ENCODE data around the gene KDM4B.

GRCh38 chr19:5156231-5156986, 187.5 kb downstream of the KDM4B start:
- TF ChIP-seq CTCF (IDR thresholded peaks at IDR 0.05; ENCODE audit: low read depth, low read length, poor library complexity, severe bottlenecking): no peak
- no peak for TF ChIP-seq EZH2phosphoT487 (IDR thresholded peaks at IDR 0.05; ENCODE audit: borderline replicate concordance, low read length)
